ENCODE measurements around the gene STK38.

- TF ChIP-seq POLR2AphosphoS5 (IDR thresholded peaks at IDR 0.05; ENCODE audit: low read depth, low read length) (no peak), REST (IDR thresholded peaks at IDR 0.05; ENCODE audit: insufficient read depth in 1 of 2, low read depth in 2 of 2, low read length in 2 of 2) (no peak), SIN3A (IDR thresholded peaks at IDR 0.05; ENCODE audit: borderline replicate concordance, insufficient read depth, low read length) (no peak), TAF1 (IDR thresholded peaks at IDR 0.05; ENCODE audit: borderline replicate concordance, insufficient read depth, low read length) (no peak)
Measured at GRCh38 chr6:36578431-36578830, 31.2 kb upstream of the STK38 start.
